Measurements from ENCODE around the gene GCM1. TPM values are rescaled to one million over a fixed set of nuclear protein-coding genes. Genes with fewer than 3 reads are reported as not detected.

Gene GCM1
- total RNA-seq, 1 donor from 2014 or later, result not detected

DNA sequence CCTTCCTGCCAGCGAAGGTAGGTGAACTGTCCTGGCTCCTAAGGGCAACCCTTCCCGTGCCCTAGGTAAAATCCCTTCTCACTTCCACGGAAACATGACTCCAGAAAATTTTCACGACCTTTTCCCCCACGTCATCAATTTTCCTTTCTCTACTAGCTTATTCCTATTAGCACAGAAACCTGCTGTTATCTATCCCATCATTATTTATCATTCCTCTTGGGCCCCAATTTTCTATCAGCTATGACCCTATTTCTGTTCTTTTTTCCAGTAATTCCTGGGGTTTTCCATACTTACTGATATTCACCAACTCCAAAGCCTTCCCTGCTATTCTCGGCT lies 23.8 kb upstream of the GCM1 start:
- H3K4me3 Mint-ChIP-seq (ENCODE audit: unreplicated experiment), result no peak overlapping the region
- no peaks in the 10 kb centered on the region for H3K27me3 Mint-ChIP-seq (ENCODE audit: unreplicated experiment)
- TF ChIP-seq CTCF (IDR thresholded peaks at IDR 0.05; ENCODE audit: partially characterized antibody, unreplicated experiment), result no peak
- no peak for DNase-seq
- no peaks in the 10 kb centered on the region for H3K36me3 Mint-ChIP-seq (ENCODE audit: unreplicated experiment)
- no peaks in the 10 kb centered on the region for H3K4me1 Mint-ChIP-seq (ENCODE audit: low read depth, unreplicated experiment)
- no peaks in the 10 kb centered on the region for H3K9me3 Mint-ChIP-seq (ENCODE audit: unreplicated experiment)
- no peak overlapping the region for H3K27ac Mint-ChIP-seq (ENCODE audit: unreplicated experiment)

DNA sequence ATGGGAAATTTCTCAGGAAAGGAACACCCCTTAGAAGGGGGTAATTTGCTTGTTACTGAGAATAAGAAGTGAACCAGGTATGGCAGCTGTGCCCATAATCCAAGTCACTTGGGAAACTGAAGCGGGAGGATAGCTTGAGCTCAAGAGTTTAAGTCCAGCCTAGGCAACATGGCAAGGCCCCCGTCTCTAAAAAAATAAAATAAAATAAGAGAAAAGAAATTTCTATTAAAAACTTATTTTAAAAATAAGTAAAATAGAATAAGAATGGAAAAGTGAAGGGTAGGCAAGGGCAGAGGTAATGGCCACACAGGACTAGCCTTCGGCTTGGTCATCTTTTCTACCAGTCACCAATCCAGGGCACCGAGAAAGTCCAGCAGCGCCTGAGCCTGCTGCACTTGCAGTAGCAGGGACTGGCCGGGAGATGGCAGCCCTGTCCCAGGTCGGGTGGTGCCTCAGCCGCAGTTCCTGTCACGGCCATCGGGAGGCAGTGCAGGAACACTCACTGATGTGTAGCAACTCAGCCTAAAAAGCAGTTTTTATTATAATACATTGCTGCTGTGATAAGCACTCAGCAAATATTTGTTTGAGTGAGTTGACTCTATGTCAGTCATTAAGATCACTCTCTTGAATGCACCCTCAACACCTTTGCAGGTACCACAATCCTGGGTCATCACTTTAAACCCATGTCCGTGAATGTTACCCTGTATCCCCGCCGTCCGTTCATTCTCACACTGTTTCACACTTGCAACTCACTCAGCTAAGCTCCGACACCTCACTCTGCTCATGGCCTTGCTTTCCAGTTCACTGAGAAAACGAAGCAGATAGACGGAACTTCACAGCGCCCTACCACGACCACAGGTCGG lies 23.2 kb upstream of the GCM1 start:
- peak; percentile 94 for DNase-seq
- H3K9me3 Mint-ChIP-seq (ENCODE audit: unreplicated experiment), result no peaks in the 10 kb centered on the region
- H3K27ac Mint-ChIP-seq (ENCODE audit: unreplicated experiment), result no peak overlapping the region
- H3K4me1 Mint-ChIP-seq (ENCODE audit: low read depth, unreplicated experiment), result no peaks in the 10 kb centered on the region
- no peaks in the 10 kb centered on the region for H3K36me3 Mint-ChIP-seq (ENCODE audit: unreplicated experiment)
- H3K27me3 Mint-ChIP-seq (ENCODE audit: unreplicated experiment), result no peaks in the 10 kb centered on the region
- peak; percentile 100 for TF ChIP-seq CTCF (IDR thresholded peaks at IDR 0.05; ENCODE audit: partially characterized antibody, unreplicated experiment)
- no peak overlapping the region for H3K4me3 Mint-ChIP-seq (ENCODE audit: unreplicated experiment)

DNA sequence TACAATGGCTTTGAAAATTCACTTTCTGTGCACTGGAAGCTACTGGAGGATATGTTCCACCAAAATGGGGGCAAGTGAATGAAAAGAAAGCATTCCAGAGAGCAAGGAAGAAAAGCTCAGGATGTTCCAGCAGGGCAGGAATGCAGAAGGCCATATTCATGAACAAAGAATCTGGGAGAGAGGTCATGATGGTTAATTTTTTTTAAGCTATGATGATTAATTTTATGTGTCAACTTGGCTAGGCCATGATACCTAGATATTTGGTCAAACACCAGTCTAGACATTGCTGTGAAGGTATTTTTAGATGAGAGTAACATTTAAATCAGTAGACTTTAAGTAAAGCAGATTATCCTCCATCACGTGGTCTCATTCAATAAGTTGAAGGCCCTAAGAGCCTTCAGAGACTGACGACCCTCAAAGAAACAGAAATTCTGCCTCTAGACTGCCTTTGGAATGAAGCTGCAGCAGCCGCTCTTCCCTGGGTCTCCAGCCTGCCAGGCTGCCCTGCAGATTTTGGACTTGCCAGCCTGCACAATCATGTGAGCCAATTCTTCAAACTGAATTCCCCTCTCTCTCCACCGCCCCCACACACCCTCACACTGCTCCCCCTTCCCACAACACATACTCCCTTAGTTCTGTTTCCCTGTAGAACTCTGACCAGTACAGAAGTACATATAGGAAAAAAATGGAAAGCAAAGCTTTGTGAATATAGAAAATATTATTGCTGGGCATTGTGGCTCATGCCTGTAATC lies 20.1 kb upstream of the GCM1 start:
- Mint-ChIP-seq H3K4me1 (ENCODE audit: low read depth, unreplicated experiment) (no peaks in the 10 kb centered on the region), H3K36me3 (ENCODE audit: unreplicated experiment) (no peaks in the 10 kb centered on the region), H3K27ac (ENCODE audit: unreplicated experiment) (no peak overlapping the region), H3K4me3 (ENCODE audit: unreplicated experiment) (no peak overlapping the region), H3K9me3 (ENCODE audit: unreplicated experiment) (no peaks in the 10 kb centered on the region), H3K27me3 (ENCODE audit: unreplicated experiment) (no peaks in the 10 kb centered on the region)
- no peak for DNase-seq
- TF ChIP-seq CTCF (IDR thresholded peaks at IDR 0.05; ENCODE audit: partially characterized antibody, unreplicated experiment), result no peak

DNA sequence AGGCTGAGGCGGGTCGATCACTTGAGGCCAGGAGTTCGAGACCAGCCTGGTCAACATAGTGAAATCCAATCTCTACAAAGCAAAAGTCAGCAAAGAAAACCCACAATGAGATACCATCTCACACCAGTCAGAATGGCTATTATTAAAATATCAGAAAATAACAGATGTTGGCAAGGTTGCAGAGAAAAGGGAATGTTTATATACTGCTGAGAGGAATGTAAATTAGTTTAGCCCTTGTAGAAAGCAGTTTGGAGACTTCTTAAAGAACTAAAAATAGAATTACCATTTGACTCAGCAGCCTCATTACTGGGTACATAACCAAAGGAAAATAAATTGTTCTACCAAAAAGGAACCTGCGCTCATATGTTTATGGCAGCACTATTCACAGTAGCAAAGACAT lies 16.7 kb upstream of the GCM1 start:
- no peaks in the 10 kb centered on the region for H3K4me1 Mint-ChIP-seq (ENCODE audit: low read depth, unreplicated experiment)
- DNase-seq, result no peak

More for the DNA sequence above, 16.7 kb upstream of the GCM1 start:
- Mint-ChIP-seq H3K27me3 (ENCODE audit: unreplicated experiment) (no peaks in the 10 kb centered on the region), H3K36me3 (ENCODE audit: unreplicated experiment) (no peaks in the 10 kb centered on the region), H3K27ac (ENCODE audit: unreplicated experiment) (no peak overlapping the region), H3K9me3 (ENCODE audit: unreplicated experiment) (no peaks in the 10 kb centered on the region), H3K4me3 (ENCODE audit: unreplicated experiment) (no peak overlapping the region)
- no peak for TF ChIP-seq CTCF (IDR thresholded peaks at IDR 0.05; ENCODE audit: partially characterized antibody, unreplicated experiment)
